Measurements from ENCODE around the gene KARS1.

DNA sequence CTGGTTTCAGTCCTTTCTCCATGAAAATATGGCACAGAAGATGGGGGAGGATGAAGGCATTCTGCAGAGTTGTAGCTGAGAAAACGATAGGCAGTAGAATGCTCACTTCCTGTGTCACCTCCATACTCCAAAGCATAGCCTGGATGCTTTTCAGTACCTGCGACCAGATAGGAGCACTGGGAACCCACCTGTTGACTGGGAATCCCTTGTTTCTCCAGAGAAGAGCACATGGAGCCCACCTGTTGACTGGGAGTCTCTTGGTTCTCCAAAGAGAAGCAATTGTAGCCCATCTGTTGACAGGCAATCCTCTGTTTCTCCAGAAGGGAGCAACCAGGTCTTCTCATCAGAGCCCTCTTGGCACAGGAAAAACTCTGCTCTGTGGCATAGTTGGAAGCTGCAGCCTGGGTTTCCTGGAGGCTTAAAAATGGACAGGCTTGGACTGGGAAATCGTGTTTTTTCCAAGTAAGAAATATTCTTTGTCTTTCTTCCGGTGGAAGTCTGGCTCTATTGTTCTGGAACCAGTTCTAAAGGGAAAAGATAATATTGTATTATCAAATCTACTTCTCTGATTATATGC lies 13.3 kb upstream of the KARS1 start:
- TF ChIP-seq POLR2A (IDR thresholded peaks at IDR 0.05; ENCODE audit: borderline replicate concordance, extremely low read depth, insufficient read depth, insufficient read length) (no peak), EZH2 (IDR thresholded peaks at IDR 0.05) (no peak)
- TF ChIP-seq, protein P1, sequence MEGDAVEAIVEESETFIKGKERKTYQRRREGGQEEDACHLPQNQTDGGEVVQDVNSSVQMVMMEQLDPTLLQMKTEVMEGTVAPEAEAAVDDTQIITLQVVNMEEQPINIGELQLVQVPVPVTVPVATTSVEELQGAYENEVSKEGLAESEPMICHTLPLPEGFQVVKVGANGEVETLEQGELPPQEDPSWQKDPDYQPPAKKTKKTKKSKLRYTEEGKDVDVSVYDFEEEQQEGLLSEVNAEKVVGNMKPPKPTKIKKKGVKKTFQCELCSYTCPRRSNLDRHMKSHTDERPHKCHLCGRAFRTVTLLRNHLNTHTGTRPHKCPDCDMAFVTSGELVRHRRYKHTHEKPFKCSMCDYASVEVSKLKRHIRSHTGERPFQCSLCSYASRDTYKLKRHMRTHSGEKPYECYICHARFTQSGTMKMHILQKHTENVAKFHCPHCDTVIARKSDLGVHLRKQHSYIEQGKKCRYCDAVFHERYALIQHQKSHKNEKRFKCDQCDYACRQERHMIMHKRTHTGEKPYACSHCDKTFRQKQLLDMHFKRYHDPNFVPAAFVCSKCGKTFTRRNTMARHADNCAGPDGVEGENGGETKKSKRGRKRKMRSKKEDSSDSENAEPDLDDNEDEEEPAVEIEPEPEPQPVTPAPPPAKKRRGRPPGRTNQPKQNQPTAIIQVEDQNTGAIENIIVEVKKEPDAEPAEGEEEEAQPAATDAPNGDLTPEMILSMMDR (IDR thresholded peaks at IDR 0.05 in 2 of 3, conservative IDR thresholded peaks at IDR 0.05 in 1 of 3; ENCODE audit: borderline replicate concordance in 1 of 3, insufficient read depth in 1 of 3, low read depth in 2 of 3, low read length in 2 of 3): no peak
- TF ChIP-seq, protein P2, sequence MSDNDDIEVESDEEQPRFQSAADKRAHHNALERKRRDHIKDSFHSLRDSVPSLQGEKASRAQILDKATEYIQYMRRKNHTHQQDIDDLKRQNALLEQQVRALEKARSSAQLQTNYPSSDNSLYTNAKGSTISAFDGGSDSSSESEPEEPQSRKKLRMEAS (IDR thresholded peaks at IDR 0.05): no peak
- TF ChIP-seq, protein P3, sequence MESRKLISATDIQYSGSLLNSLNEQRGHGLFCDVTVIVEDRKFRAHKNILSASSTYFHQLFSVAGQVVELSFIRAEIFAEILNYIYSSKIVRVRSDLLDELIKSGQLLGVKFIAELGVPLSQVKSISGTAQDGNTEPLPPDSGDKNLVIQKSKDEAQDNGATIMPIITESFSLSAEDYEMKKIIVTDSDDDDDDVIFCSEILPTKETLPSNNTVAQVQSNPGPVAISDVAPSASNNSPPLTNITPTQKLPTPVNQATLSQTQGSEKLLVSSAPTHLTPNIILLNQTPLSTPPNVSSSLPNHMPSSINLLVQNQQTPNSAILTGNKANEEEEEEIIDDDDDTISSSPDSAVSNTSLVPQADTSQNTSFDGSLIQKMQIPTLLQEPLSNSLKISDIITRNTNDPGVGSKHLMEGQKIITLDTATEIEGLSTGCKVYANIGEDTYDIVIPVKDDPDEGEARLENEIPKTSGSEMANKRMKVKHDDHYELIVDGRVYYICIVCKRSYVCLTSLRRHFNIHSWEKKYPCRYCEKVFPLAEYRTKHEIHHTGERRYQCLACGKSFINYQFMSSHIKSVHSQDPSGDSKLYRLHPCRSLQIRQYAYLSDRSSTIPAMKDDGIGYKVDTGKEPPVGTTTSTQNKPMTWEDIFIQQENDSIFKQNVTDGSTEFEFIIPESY (IDR thresholded peaks at IDR 0.05; ENCODE audit: extremely low read depth, insufficient replicate concordance, low read length): no peak

Measured in HCT116 (cell line).